B cell (primary cell): Measurements from ENCODE around the gene HOXD9. TPM values are rescaled to one million over a fixed set of nuclear protein-coding genes. Genes with fewer than 3 reads are reported as not detected.

ENCODE experiments used
- ATAC-seq: fragments of 200-7000 bp; cut with Tn5 transposase; one replicate; pipeline ENCODE4 v1.10.0; 2021; ENCODE audit warnings: low read depth, mild to moderate bottlenecking, moderate number of reproducible peaks, moderate library complexity
- CTCF ChIA-PET: fragments of 350-600 bp; sonication (Branson Sonifier 250); formaldehyde crosslinking; loops from one replicate; lab custom pipeline; 2021; ENCODE audit warnings: antibody characterized with exemption, inconsistent platforms; lab: Charles Lee
- POLR2A ChIA-PET: fragments of 350-600 bp; sonication (Branson Sonifier 250); formaldehyde crosslinking; loops from one replicate; lab custom pipeline; 2021; ENCODE audit warnings: antibody characterized with exemption; lab: Charles Lee
- DNase-seq: peaks from one replicate; pipeline ENCODE4 v3.0.0; 2013
- H2AFZ ChIP-seq: 2 replicates; pipeline ENCODE4 v1.6.1; 2012; ENCODE audit warnings: mild to moderate bottlenecking, low read depth, low read length; ENCODE audit not compliant: insufficient read depth, poor library complexity, severe bottlenecking
- H3K27ac ChIP-seq, 2 donors: 1 replicate in 1 of 2; 2 replicates in 1 of 2; pipeline ENCODE4 v1.5.1; 2012 to 2013; ENCODE audit warnings: low read length in 2 of 2, mild to moderate bottlenecking in 2 of 2, moderate library complexity in 1 of 2
- H3K27me3 ChIP-seq, 4 experiments: fragments of 200-600 bp in 1 of 4; sonication (generic) in 1 of 4; replicated peaks in 1 of 4; 1 replicate in 2 of 4; 2 replicates in 2 of 4; pipeline versions ENCODE4 v1.6.1 to v1.7.0; 2013 to 2016; ENCODE audit warnings: low read length in 3 of 4, mild to moderate bottlenecking in 2 of 4, mixed read lengths in 1 of 4, moderate library complexity in 1 of 4; ENCODE audit not compliant: insufficient read depth in 4 of 4, control insufficient read depth in 3 of 4; ENCODE audit errors: control extremely low read depth in 1 of 4
- H3K36me3 ChIP-seq, 2 experiments: replicated peaks in 1 of 2; 1 replicate in 1 of 2; 2 replicates in 1 of 2; pipeline versions ENCODE4 v1.6.1 to v1.7.1; 2013; ENCODE audit warnings: low read length in 1 of 2; ENCODE audit not compliant: insufficient read depth in 2 of 2, control insufficient read depth in 1 of 2; ENCODE audit errors: control extremely low read depth in 1 of 2, extremely low read depth in 1 of 2
- H3K4me1 ChIP-seq, 2 donors: fragments of 200-600 bp in 1 of 2; sonication (generic) in 1 of 2; 1 replicate in 1 of 2; 2 replicates in 1 of 2; pipeline versions ENCODE4 v1.5.1 to v1.6.1; 2013 to 2017; ENCODE audit warnings: low read length in 2 of 2; ENCODE audit not compliant: control insufficient read depth in 2 of 2, insufficient read depth in 2 of 2
- H3K4me2 ChIP-seq: replicated peaks from 2 replicates; pipeline ENCODE3; 2012; ENCODE audit warnings: mild to moderate bottlenecking, low read depth, low read length; ENCODE audit not compliant: poor library complexity, severe bottlenecking
- H3K4me3 ChIP-seq, 5 experiments: fragments of 200-600 bp in 1 of 5; sonication (generic) in 1 of 5; 1 replicate in 3 of 5; 2 replicates in 2 of 5; pipeline versions ENCODE4 v1.5.1 to v1.7.0; 2011 to 2016; ENCODE audit warnings: low read length in 4 of 5, mild to moderate bottlenecking in 4 of 5, low read depth in 2 of 5, control low read depth in 1 of 5, moderate library complexity in 1 of 5; ENCODE audit not compliant: insufficient read depth in 1 of 5; ENCODE audit errors: control extremely low read depth in 1 of 5, extremely low read depth in 1 of 5
- H3K79me2 ChIP-seq: fragments of 200-600 bp; sonication (generic); one replicate; pipeline ENCODE4 v1.6.0; 2016; ENCODE audit warnings: low read length; ENCODE audit not compliant: control insufficient read depth, insufficient read depth
- H3K9ac ChIP-seq: fragments of 200-600 bp; sonication (generic); 2 replicates; pipeline ENCODE4 v1.6.1; 2017; ENCODE audit warnings: mild to moderate bottlenecking, low read length, moderate library complexity
- H3K9me3 ChIP-seq, 3 donors: one replicate each; pipeline versions ENCODE4 v1.6.1 to v1.7.1; 2013; ENCODE audit warnings: low read length in 2 of 3; ENCODE audit not compliant: control insufficient read depth in 2 of 3, insufficient read depth in 1 of 3; ENCODE audit errors: control extremely low read depth in 1 of 3
- H4K20me1 ChIP-seq: 2 replicates; pipeline ENCODE4 v1.6.0; 2012; ENCODE audit warnings: mild to moderate bottlenecking, low read length; ENCODE audit not compliant: insufficient read depth, control insufficient read depth, poor library complexity, severe bottlenecking
- H3K27ac Mint-ChIP-seq: one replicate; pipeline ENCODE4 v1.8.0; 2021; ENCODE audit warnings: mixed read lengths
- H3K27me3 Mint-ChIP-seq: one replicate; pipeline ENCODE4 v1.8.0; 2021; ENCODE audit warnings: mixed read lengths
- H3K4me1 Mint-ChIP-seq: one replicate; pipeline ENCODE4 v1.8.0; 2021; ENCODE audit warnings: mixed read lengths
- H3K4me3 Mint-ChIP-seq: one replicate; pipeline ENCODE4 v1.8.0; 2021; ENCODE audit warnings: mixed read lengths
- H3K9me3 Mint-ChIP-seq: one replicate; pipeline ENCODE4 v1.8.0; 2022; ENCODE audit warnings: mixed read lengths; ENCODE audit not compliant: insufficient read depth
- CTCF ChIP-seq: fragments of 200-600 bp; IDR thresholded peaks from one replicate; pipeline ENCODE4 v1.8.0; 2022; ENCODE audit warnings: antibody characterized with exemption, mild to moderate bottlenecking
- EZH2 ChIP-seq: IDR thresholded peaks from 2 replicates; pipeline ENCODE4 v1.6.1; 2012; ENCODE audit warnings: borderline replicate concordance, low read depth, mild to moderate bottlenecking, moderate library complexity, low read length; ENCODE audit not compliant: insufficient read depth, poor library complexity, severe bottlenecking
- WGBS: methylation state at CpG from one replicate; pipeline ENCODE4 v1.1.5; 2013; ENCODE audit warnings: missing lambda C conversion rate; ENCODE audit not compliant: insufficient coverage; 5-methylcytosine and 5-hydroxymethylcytosine counted together
- intact Hi-C: fragments of 100-400 bp; cut with micrococcal nuclease; formaldehyde crosslinking; loops from one replicate; pipeline ENCODE4 v1.10.0; 2022
- polyA plus RNA-seq: library from polyadenylated mRNA; depleted of rRNA; stranded (reverse); fragments of >200 nt; gene quantifications from 2 replicates; pipeline ENCODE4 v1.2.3, GENCODE V29; 2012
- total RNA-seq, 2 donors: library from RNA; stranded (reverse); fragments of 120-200 nt in 1 of 2; gene quantifications; 1 replicate in 1 of 2; 2 replicates in 1 of 2; pipeline versions ENCODE4 v1.2.3 to v1.2.4, GENCODE V29; 2013 to 2022

HOXD9 gene
- total and polyA plus RNA-seq, 2 donors (not counting 1 experiment from before 2014, with no cell fraction given), result not detected

DNA sequence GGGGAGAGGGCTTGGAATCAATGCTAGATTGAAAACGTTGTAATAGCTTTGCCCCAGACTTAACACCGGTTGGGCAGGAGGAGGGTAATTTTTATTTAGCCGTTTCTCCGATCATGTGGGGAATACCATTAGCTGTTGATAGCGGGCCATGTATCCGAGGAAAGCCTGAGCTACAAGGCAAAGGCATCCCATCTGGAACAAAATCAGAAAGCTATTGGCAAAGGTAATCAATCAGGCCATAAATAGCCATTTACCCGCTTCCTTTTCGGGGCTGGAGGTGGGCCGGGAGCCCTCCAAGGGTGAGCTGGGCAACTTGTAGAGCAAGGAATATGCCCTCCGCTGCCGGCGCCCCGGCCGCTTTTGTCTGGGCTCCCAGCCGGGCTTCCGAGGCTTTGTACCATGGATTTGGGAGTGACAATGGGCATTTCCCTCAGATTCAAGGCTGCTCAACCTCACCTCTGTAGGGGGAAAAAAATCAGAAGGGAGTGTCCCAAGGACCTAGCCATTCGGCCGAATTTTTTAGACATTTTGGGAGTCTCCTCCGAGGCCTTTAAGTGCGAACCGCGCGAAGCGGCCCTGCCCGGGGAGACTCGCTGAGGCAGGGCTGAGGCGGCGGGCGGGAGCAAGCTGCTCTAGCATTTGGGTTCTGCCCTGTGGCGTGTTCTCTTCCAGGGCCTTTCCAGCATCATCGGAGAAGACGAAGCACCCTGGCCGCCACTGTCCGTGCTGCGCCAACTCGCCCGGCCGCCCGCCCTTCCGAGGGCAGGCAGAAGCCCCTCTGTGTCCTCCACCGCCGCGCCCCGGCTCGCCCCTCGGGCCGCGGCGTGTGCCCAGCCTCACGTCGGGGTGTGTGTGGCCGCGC lies 1.1 kb upstream of the HOXD9 start:
- Histone ChIP-seq H3K4me3 (no peak overlapping the region), H3K27ac (no peak overlapping the region), H3K4me2 (peak overlapping the region; percentile 72), H3K79me2 (no peaks in the 10 kb centered on the region), H3K9me3 (peaks cover 0 to 55% (median 2%) of the 10 kb centered on the region in 3 donors), H3K9ac (no peak overlapping the region), H3K4me1 (peaks cover 5 to 34% of the 10 kb centered on the region in 2 donors), H3K27me3 (peaks cover 0 to 95% (median 75%) of the 10 kb centered on the region in 4 experiments), H2AFZ (peak overlapping the region; percentile 40), H3K36me3 (no peaks in the 10 kb centered on the region), H4K20me1 (no peaks in the 10 kb centered on the region)
- H3K4me3 Mint-ChIP-seq, result no peak overlapping the region
- WGBS, result 23% methylated on average over 40 of the region's 53 CpGs
- TF ChIP-seq CTCF (no peak), EZH2 (peak; percentile 85)
- POLR2A ChIA-PET, result no interaction called here
- ATAC-seq (no peak), DNase-seq (no peak)
- H3K4me1 Mint-ChIP-seq, result peaks cover 11% of the 10 kb centered on the region
- intact Hi-C loops, result no loop called here
- H3K27me3 Mint-ChIP-seq, result peaks cover 78% of the 10 kb centered on the region
- CTCF ChIA-PET, result interaction anchor here (0.8 to 1.8 kb wide), 4 partner anchors 11 to 1044 kb away, joined by 3 to 12 read pairs (median 6); no protein-coding TSS in a partner anchor
- no peak overlapping the region for H3K27ac Mint-ChIP-seq
- peaks cover 2% of the 10 kb centered on the region for H3K9me3 Mint-ChIP-seq
